ENCODE measurements around the gene SNX8.

The SNX8 gene, protein sequence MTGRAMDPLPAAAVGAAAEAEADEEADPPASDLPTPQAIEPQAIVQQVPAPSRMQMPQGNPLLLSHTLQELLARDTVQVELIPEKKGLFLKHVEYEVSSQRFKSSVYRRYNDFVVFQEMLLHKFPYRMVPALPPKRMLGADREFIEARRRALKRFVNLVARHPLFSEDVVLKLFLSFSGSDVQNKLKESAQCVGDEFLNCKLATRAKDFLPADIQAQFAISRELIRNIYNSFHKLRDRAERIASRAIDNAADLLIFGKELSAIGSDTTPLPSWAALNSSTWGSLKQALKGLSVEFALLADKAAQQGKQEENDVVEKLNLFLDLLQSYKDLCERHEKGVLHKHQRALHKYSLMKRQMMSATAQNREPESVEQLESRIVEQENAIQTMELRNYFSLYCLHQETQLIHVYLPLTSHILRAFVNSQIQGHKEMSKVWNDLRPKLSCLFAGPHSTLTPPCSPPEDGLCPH

DNA sequence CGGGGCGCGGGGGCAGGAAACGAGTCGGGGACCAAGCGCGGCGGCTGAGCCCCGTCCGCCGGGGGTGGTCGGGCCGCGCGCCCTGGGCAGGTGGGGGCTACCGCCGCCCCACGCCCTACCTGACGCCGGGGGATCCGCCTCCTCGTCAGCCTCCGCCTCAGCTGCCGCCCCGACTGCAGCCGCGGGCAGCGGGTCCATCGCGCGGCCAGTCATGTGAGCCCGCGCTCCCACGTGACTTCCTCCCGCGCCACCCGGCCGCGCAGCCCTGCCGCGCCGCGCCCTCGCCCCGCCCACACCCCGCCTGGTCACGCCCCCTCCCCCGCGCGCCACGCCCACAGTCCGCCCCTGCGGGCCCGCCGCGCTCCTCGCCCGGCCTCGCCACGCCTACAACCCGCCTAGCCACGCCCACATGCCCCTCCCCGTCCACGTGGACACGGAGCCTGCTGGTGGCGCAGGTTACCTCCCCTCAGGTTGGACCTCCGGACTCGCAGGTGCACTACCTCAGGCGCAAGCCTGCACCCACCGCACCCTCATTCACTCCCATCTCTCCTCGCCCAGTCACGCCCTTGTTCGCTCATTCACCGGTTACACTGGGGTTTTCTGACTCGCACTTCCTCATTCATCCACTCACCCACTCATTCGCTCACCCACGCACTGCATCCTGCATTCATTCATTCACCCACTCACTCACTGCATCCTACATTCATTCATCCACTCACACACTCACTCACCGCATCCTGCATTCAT, at the start of gene SNX8:
SNX8 (minus strand) TSS at position 233 of the 747 bp plus-strand sequence; CDS start at position 213, 20 bp downstream.
- TF ChIP-seq, protein P1, sequence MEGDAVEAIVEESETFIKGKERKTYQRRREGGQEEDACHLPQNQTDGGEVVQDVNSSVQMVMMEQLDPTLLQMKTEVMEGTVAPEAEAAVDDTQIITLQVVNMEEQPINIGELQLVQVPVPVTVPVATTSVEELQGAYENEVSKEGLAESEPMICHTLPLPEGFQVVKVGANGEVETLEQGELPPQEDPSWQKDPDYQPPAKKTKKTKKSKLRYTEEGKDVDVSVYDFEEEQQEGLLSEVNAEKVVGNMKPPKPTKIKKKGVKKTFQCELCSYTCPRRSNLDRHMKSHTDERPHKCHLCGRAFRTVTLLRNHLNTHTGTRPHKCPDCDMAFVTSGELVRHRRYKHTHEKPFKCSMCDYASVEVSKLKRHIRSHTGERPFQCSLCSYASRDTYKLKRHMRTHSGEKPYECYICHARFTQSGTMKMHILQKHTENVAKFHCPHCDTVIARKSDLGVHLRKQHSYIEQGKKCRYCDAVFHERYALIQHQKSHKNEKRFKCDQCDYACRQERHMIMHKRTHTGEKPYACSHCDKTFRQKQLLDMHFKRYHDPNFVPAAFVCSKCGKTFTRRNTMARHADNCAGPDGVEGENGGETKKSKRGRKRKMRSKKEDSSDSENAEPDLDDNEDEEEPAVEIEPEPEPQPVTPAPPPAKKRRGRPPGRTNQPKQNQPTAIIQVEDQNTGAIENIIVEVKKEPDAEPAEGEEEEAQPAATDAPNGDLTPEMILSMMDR (IDR thresholded peaks at IDR 0.05; ENCODE audit: extremely low read depth, missing control alignments), result no peak
- peak; percentile 99 for DNase-seq (ENCODE audit: low spot score)

DNA sequence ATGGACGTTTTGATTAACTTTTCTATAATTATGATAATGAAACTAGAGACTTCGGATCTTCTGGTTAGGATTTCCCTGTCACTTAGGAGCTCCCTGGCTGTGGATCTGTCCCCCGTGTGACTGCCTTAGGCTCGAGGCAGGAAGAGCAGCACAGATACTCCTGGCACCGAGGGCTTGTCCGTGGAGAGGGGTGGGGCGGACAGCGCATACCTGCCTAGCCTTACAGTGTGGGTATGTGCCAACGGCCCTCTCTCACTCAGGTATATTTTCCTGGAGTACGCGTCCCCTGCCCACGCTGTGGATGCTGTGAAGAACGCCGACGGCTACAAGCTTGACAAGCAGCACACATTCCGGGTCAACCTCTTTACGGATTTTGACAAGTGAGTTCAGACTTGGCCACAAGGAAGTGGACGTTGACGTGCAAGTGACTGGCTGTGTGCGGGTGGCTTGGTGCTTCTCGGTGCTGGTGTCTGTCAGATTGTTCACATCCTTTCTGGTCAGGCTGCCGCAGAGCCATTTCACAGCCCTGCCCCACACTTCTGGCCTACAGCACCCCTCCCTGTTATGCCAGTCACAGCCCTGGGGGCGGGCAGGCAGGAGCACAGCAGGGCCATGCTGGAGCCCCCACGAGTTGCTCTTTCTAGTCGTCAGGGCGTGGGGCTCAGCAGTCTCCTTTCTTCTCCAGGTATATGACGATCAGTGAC, 48.3 kb upstream of the SNX8 start:
- DNase-seq (ENCODE audit: low spot score), result no peak
- TF ChIP-seq, protein P1 (IDR thresholded peaks at IDR 0.05; ENCODE audit: extremely low read depth, missing control alignments), result no peak

DNA sequence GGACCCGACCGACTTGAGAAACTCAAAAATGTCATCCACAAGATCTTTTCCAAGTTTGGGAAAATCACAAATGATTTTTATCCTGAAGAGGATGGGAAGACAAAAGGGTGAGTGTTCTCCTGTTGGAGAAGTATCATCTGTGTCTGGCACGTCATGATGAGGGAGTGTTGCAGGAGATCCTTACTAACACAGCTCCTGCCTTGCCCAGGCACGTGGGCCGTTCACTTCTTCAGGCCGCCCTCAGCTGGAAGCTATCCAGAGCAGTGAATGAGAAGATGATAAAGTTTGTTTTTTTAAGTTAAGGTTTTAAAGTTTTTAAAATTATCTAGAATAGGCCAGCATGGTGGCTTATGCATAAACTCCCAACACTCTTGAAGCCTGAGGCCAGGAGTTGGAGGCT, 46.6 kb upstream of the SNX8 start:
- TF ChIP-seq, protein P1 (IDR thresholded peaks at IDR 0.05; ENCODE audit: extremely low read depth, missing control alignments), result no peak
- DNase-seq (ENCODE audit: low spot score), result no peak

DNA sequence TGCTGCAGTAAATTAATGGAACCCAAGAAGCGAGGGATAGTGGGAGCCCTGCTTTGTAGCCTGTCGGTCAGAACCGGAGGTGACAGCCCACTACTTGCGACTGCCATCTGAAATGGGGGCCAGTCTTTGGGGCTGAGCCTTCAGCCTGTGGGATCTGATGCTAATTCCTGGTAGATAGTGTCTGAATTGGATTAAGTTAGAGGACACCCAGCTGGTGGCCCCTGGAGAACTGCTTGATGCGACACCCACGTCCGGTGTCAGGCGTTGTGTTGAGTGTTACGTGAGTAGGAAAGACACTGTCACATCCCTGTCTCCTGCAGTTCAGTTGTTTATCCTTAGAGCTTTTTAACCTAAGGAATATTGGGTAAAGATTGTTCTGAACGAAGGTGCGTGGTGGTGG, 45.4 kb upstream of the SNX8 start:
- DNase-seq (ENCODE audit: low spot score), result no peak
- TF ChIP-seq, protein P1 (IDR thresholded peaks at IDR 0.05; ENCODE audit: extremely low read depth, missing control alignments), result no peak

DNA sequence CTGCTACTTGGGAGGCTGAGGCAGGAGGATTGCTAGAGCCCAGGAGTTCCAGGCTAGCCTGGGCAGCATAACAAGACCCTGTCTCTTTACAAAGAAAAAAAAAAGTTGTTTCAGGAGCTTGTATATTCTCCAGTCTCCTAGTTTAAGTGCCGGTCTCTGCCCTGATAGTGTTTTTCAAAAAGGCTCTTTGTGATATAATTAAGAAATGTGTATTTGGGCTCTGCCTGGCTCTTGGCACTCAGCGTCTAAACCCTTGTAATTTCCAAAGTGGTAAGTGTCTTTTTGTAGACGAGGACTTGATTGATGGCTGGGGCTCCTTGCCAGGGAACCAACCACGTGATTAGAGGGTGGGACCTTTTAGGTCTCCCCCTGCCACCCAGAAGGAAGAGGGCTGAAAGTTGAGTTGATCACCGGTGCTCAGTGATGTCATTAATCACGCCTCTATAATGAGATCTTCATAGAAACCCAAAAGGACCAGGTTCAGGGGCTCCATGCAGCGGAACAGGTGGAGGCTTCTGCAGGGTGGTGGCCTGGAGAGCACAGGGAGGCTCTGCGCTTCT, 44.8 kb upstream of the SNX8 start:
- TF ChIP-seq, protein P1 (IDR thresholded peaks at IDR 0.05; ENCODE audit: extremely low read depth, missing control alignments), result no peak
- no peak for DNase-seq (ENCODE audit: low spot score)

DNA sequence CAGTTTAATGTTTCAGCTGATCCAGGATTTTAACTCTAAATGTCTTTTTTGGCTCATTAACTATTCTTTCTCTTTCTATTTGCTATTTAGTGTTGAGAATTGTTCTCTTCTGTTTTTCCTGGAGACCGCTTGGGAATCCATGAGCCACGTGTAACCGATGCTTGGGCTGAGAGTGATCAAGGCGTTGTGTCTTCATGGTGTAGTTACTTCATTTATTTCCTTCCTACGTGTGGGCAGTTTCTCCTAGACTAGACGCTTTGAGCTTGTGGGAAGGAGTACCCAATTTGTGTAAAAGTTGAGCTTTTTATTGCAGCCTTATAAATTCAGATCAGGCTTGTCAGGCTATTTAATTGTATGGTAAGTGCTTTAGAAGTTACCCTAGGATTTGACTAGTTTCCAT, 43.3 kb upstream of the SNX8 start:
- no peak for DNase-seq (ENCODE audit: low spot score)
- TF ChIP-seq, protein P1 (IDR thresholded peaks at IDR 0.05; ENCODE audit: extremely low read depth, missing control alignments), result no peak
